Aorta (tissue), 5 donors: Measurements from ENCODE around the gene CABP1. TPM values are rescaled to one million over a fixed set of nuclear protein-coding genes. Genes with fewer than 3 reads are reported as not detected.

ENCODE experiments used
- ATAC-seq: fragments of 200-7000 bp; cut with Tn5 transposase; one replicate; pipeline ENCODE4 v1.9.1; 2022; ENCODE audit warnings: moderate library complexity; ENCODE audit not compliant: low FRiP score
- DNase-seq, 2 donors: peaks; one replicate each; pipeline ENCODE4 v3.0.0-alpha.2; 2020
- H3K27ac ChIP-seq, 2 donors: one replicate each; pipeline ENCODE4 v1.5.1; 2013; ENCODE audit warnings: low read length in 2 of 2, mild to moderate bottlenecking in 2 of 2, moderate library complexity in 2 of 2, control low read depth in 1 of 2, inconsistent platforms in 1 of 2, low read depth in 1 of 2
- H3K27me3 ChIP-seq, 2 donors: one replicate each; pipeline ENCODE4 v1.6.1; 2013; ENCODE audit warnings: control low read depth in 1 of 2, low read length in 1 of 2, mild to moderate bottlenecking in 1 of 2, moderate library complexity in 1 of 2; ENCODE audit not compliant: insufficient read depth in 2 of 2, control insufficient read depth in 1 of 2
- H3K36me3 ChIP-seq, 2 donors: one replicate each; pipeline ENCODE4 v1.6.1; 2013; ENCODE audit warnings: control low read depth in 1 of 2, low read length in 1 of 2, mild to moderate bottlenecking in 1 of 2; ENCODE audit not compliant: insufficient read depth in 2 of 2, control insufficient read depth in 1 of 2
- H3K4me1 ChIP-seq, 2 donors: one replicate each; pipeline ENCODE4 v1.6.1; 2013; ENCODE audit warnings: low read length in 2 of 2, control low read depth in 1 of 2, mild to moderate bottlenecking in 1 of 2, moderate library complexity in 1 of 2; ENCODE audit not compliant: insufficient read depth in 2 of 2, control insufficient read depth in 1 of 2
- H3K4me3 ChIP-seq, 2 donors: one replicate each; pipeline ENCODE4 v1.5.1; 2013; ENCODE audit warnings: low read length in 2 of 2, control low read depth in 1 of 2, mild to moderate bottlenecking in 1 of 2
- H3K9me3 ChIP-seq: one replicate; pipeline ENCODE4 v1.6.1; 2013; ENCODE audit warnings: mild to moderate bottlenecking, low read length; ENCODE audit not compliant: control insufficient read depth
- WGBS, 2 donors: extraction: QIAGEN DNeasy Blood & Tissue Kit; methylation state at CpG; one replicate each; pipeline ENCODE4 v1.1.7; 2013; 5-methylcytosine and 5-hydroxymethylcytosine counted together
- intact Hi-C, 2 donors: fragments of 100-400 bp; cut with DNase I; formaldehyde crosslinking; loops; one replicate each; pipeline versions ENCODE4 v1.14.2 to v1.15.0; 2022
- polyA plus RNA-seq, 2 donors: library from polyadenylated mRNA; stranded (reverse); fragments of 200-250 nt; gene quantifications; one replicate each; pipeline ENCODE4 v1.2.3, GENCODE V29; 2013
- total RNA-seq, 2 donors: library from RNA; stranded (reverse); fragmentation: NEBNext Ultra II Directional; extraction: Animal tissue kit (Norgen Biotek cat#: 25700); gene quantifications; one replicate each; pipeline ENCODE4 v1.2.1, GENCODE V29; 2021
- donor health status: healthy with polysubstance abuse.
- donor health status: Bipolar disorder and iron deficiency.
- donor health status: DM: no; HTN: no; CAD: no.
- donor health status: DM: no; HTN: no; CAD: no.
- donor health status: DM: yes; HTN: yes; CAD: no.

The CABP1 gene
- total and polyA plus RNA-seq, 4 donors = 1.7 to 3.0 (median 1.7) TPM; not detected in 1

DNA sequence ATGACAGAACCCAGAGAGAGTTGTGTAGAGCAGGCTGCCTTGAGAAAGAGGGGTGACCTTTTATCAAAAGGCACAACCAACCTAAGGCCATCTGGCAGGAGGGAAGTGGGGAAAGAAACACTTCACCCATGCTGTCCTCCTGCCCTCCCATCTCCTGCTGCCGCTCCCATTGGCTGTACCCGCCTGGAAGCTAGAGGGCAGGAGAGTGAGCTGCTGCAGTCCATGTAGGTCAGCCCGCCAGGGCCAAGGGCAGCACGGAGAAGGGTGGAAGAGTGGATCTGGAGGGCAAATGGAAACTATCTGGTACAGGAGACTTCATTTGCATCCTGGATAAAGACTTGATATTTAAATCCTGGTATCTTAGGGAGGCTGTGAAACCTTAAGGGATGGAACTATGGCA, 11.5 kb upstream of the CABP1 start:
- H3K4me3 ChIP-seq = no peak overlapping the region
- no peaks in the 10 kb centered on the region for H3K9me3 ChIP-seq
- H3K27me3 ChIP-seq = no peaks in the 10 kb centered on the region
- WGBS, 2 donors = 46 to 51% methylated on average over 4 of the region's 4 CpGs
- H3K27ac ChIP-seq = no peak overlapping the region
- H3K36me3 ChIP-seq = no peaks in the 10 kb centered on the region
- peak in 1 of 2 donors; percentile 63 for DNase-seq
- H3K4me1 ChIP-seq = no peaks in the 10 kb centered on the region
- intact Hi-C loops = no loop called here
- ATAC-seq = no peak

DNA sequence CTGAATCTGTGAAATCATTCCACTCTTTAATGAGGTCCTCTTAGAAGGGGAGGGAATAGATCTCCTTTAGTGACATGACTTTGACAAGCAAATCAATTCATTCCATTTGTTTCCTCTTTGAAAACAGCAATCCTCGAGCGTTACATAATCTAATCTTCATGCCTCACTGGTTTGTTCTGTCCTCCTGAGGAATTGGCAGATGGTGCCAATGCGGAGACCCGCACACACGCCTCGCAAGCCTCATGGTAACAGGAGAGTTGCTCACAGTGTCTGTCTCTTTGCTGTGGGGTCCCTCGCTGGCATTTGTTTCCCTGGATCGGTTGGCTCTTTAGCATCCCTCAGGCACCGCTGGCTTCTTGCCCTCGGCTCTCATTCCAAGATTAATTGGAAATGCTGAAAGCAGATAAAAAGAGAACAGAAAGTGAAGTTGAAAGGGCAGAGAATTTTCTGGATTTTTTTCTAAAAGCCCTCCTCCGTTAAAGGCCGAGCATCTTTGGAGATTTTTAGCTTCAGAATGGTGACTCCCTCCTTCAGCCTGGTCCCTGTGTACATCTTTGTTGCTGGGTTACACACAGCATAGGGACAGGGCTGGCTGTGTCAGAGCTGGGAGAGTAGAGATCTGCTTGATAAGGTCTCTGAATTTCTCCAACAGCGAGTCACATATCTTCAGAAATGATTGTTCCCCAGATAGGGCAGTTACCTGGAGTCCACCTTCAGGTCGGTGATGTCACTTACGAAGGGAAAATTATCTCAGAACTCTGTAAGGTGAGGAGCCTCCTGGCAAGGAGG, 10.1 kb upstream of the CABP1 start:
- no peak overlapping the region for H3K4me3 ChIP-seq
- no peaks in the 10 kb centered on the region for H3K27me3 ChIP-seq
- no peaks in the 10 kb centered on the region for H3K9me3 ChIP-seq
- DNase-seq (no peak), ATAC-seq (no peak)
- no peaks in the 10 kb centered on the region for H3K36me3 ChIP-seq
- intact Hi-C loops = no loop called here
- no peak overlapping the region for H3K27ac ChIP-seq
- no peaks in the 10 kb centered on the region for H3K4me1 ChIP-seq
- 66 to 73% methylated on average over 15 of the region's 15 CpGs for WGBS, 2 donors

DNA sequence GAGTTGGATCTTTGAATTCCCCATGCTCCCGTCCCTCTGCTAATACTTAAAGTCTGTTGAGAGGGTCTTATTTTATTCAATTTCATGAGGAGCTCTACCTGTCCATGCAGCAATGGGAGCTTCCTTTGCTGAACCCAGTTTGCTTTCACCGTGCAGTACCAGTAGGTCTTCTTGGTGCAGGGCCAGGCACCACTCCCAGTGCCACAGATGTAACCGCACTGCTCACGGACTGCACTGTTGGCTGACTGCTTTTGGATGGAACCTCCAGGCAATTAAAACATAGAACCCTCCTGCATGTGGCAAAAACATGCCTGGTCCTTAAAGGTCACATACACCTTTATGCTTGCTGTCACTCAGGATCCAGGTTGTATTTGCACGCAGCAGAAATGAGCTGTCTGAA, 9.3 kb upstream of the CABP1 start:
- intact Hi-C loops = no loop called here
- 68 to 80% methylated on average over 5 of the region's 5 CpGs for WGBS, 2 donors
- H3K27me3 ChIP-seq = no peaks in the 10 kb centered on the region
- no peaks in the 10 kb centered on the region for H3K4me1 ChIP-seq
- H3K9me3 ChIP-seq = no peaks in the 10 kb centered on the region
- no peaks in the 10 kb centered on the region for H3K36me3 ChIP-seq
- DNase-seq (no peak), ATAC-seq (no peak)
- no peak overlapping the region for H3K4me3 ChIP-seq
- no peak overlapping the region for H3K27ac ChIP-seq

DNA sequence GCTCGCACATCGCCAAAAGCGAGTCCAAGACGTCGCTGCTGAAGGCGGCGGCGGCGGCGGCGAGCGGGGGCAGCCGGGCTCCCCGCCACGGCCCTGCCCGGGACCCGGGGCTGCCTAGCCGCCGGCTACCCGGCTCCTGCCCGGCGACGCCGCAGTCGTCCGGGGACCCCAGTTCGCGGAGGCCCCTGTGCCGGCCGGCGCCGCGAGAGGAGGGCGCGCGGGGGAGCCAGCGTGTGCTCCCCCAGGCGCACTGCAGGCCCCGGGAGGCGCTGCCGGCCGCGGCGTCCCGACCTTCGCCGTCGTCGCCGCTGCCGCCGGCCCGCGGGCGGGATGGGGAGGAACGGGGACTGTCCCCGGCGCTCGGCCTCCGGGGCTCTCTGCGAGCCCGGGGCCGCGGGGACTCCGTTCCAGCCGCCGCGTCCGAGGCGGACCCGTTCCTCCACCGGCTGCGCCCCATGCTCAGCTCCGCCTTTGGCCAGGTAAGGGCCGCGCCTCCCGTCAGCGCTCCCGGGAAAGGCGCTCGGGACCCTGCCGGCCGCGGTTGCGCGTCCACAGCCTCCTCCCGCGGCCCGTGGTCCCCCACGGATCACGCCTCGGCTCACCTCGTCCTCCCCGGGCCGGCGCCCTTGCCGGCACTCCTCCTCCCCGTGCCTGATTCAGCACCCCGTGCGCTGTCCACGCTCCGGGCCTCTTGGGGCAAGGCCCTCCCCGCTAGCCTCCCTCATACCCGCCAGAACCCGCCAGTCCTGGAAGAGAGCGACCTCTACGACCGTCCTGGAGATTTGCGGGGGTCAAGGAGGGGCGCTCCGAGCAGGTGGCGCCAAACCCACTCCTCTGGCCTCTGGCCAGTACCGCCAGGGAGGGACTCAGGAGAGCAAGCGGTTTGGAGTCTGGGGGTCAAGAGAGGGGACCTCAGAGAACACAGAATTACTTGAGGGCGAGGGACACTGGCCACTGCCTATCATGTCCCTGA, 721 bp downstream of the CABP1 start:
- no peak overlapping the region for H3K27ac ChIP-seq
- peak; percentile 70 to 86 for DNase-seq
- no peaks in the 10 kb centered on the region for H3K36me3 ChIP-seq
- H3K9me3 ChIP-seq = no peaks in the 10 kb centered on the region
- H3K27me3 ChIP-seq = no peaks in the 10 kb centered on the region
- intact Hi-C loops = no loop called here
- ATAC-seq = peak; percentile 85
- H3K4me1 ChIP-seq = no peaks in the 10 kb centered on the region
- peak overlapping the region; percentile 11 to 52 for H3K4me3 ChIP-seq
- WGBS, 2 donors = 1% methylated on average over 82 to 115 of the region's 115 CpGs

DNA sequence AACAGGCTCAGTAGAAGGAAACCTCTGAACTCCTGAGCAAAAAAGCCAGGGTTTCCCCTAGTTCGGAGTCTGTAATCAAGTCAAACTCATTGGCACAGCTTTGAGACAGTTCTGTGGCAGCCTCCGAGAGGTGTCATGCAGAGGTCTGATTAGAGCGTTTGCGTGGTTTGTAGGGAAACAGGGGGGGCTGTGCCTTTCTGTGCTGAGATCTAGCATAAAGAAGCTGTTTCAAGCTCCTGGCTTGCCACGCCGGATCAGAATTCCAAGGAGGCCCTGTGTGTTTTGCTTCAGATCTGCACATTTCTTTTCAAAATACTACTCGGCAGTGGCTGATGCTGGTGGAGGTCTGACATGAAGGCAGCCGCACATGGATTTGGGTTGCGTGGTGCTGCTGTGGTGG, 1.7 kb downstream of the CABP1 start:
- H3K4me1 ChIP-seq = no peaks in the 10 kb centered on the region
- no peaks in the 10 kb centered on the region for H3K27me3 ChIP-seq
- no peak overlapping the region for H3K4me3 ChIP-seq
- DNase-seq (no peak), ATAC-seq (no peak)
- H3K36me3 ChIP-seq = no peaks in the 10 kb centered on the region
- intact Hi-C loops = no loop called here
- H3K27ac ChIP-seq = no peak overlapping the region
- whole genome bisulfite sequencing, 2 donors = 67 to 72% methylated on average over 9 of the region's 9 CpGs
- H3K9me3 ChIP-seq = no peaks in the 10 kb centered on the region

DNA sequence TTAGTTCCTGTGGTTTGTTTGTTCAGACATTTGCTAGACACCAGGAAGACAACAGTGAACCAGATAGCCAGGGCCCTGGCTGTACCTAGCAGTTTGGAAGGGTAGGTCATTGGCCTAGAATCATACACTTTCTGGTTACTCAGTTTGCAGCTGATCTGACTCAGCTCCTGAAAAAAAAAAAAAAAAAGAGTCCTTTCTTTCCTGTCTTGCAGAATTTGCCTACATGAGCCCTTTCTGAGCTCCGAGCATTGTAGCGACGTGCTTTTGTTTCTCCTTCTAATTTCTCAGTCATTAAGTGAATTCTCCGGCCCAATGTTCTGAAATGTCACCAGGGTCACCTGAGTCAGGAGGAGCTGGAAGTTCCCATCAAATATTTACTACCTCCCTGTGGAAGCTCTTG, 2.4 kb downstream of the CABP1 start:
- 75 to 84% methylated on average over 4 of the region's 4 CpGs for WGBS, 2 donors
- DNase-seq (no peak), ATAC-seq (no peak)
- H3K27me3 ChIP-seq = no peaks in the 10 kb centered on the region
- H3K27ac ChIP-seq = no peak overlapping the region
- H3K4me3 ChIP-seq = no peak overlapping the region
- no peaks in the 10 kb centered on the region for H3K4me1 ChIP-seq
- intact Hi-C loops = no loop called here
- no peaks in the 10 kb centered on the region for H3K36me3 ChIP-seq
- H3K9me3 ChIP-seq = no peaks in the 10 kb centered on the region

DNA sequence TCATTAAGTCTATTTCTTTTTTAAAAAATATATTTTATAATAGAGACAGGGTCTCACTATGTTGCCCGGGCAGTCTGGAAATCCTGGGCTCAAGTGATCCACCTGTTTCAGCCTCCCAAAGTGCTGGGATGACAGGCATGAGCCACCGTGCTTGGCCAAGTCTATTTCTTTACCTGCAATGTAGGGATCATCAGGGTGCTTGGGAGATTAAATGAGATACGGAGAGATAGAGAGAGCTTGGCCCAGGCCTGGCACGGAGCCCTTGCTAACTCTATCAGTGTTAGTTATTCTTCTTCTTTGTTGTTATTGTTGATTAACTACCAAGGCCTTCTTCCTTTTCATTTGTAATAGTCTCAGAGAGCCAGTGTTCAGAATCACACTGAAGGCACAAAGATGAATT, 3.1 kb downstream of the CABP1 start:
- Histone ChIP-seq H3K27me3 (no peaks in the 10 kb centered on the region), H3K4me1 (no peaks in the 10 kb centered on the region), H3K9me3 (no peaks in the 10 kb centered on the region), H3K4me3 (no peak overlapping the region), H3K27ac (no peak overlapping the region), H3K36me3 (no peaks in the 10 kb centered on the region)
- intact Hi-C loops = no loop called here
- ATAC-seq (no peak), DNase-seq (no peak)
- WGBS, 2 donors = 81 to 85% methylated on average over 4 of the region's 4 CpGs

DNA sequence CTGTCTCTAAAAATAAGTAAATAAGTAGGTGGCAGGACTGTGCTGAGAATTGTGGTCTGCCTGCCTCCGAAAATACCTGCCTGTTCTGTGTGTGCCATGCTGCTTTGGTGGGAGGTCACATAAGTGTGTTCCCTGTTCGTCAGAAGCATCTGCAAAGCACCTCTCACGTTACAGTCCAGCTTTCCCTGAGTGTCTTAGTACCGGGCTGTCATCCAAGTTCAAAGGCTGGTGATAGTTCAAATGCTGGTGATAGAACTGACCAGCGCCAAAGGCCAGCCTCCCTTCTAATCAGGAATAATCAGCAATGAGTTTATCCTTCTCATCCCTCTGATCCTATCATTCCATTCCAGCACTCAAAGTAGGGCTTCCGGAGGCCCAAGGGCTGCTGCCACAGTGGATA, 5.6 kb downstream of the CABP1 start:
- Histone ChIP-seq H3K27me3 (no peaks in the 10 kb centered on the region), H3K4me3 (no peak overlapping the region), H3K9me3 (no peaks in the 10 kb centered on the region), H3K4me1 (no peaks in the 10 kb centered on the region), H3K36me3 (no peaks in the 10 kb centered on the region), H3K27ac (no peak overlapping the region)
- intact Hi-C loops = loop anchor here (5.0 kb wide), 4 partner anchors 64 to 326 kb away; partner anchors contain the start of genes POP5 (in 2 of the 2) and UNC119B (in 1 of the 2)
- ATAC-seq (no peak), DNase-seq (no peak)
- 60 to 62% methylated on average over 6 of the region's 6 CpGs for WGBS, 2 donors
